K562 (cell line): ENCODE results near the gene ZNF219. TPM values are rescaled to one million over a fixed set of nuclear protein-coding genes. Genes with fewer than 3 reads are reported as not detected.

Experiments used
- CHCHD3 ChIP-seq: fragments of 250-450 bp; sonication (Bioruptor Pico); IDR thresholded peaks from 2 replicates; pipeline ENCODE4 v2.1.2; 2022; ENCODE audit warnings: mild to moderate bottlenecking
- DACH1 ChIP-seq: fragments of 450-650 bp; IDR thresholded peaks from 2 replicates; pipeline ENCODE4 v1.6.1; 2018; ENCODE audit not compliant: partially characterized antibody
- ESRRB ChIP-seq: fragments of 250-450 bp; sonication (Bioruptor Pico); IDR thresholded peaks from 2 replicates; pipeline ENCODE4 v1.5.0; 2020; ENCODE audit warnings: mild to moderate bottlenecking, moderate library complexity, borderline replicate concordance
- ETV5 ChIP-seq: sonication (generic); formaldehyde crosslinking; IDR thresholded peaks from 2 replicates; pipeline ENCODE4 v1.4.0; 2020; ENCODE audit warnings: low read depth, mild to moderate bottlenecking, missing genetic modification reagents
- IFI16 ChIP-seq: fragments of 250-450 bp; sonication (Bioruptor Pico); IDR thresholded peaks from 2 replicates; pipeline ENCODE4 v2.1.2; 2022; ENCODE audit warnings: mild to moderate bottlenecking, inconsistent platforms
- MAFG ChIP-seq: fragments of 450-650 bp; conservative IDR thresholded peaks from 2 replicates; pipeline ENCODE4 v1.6.1; 2016; ENCODE audit warnings: missing genetic modification characterization, missing compliant biosample characterization
- MYBL2 ChIP-seq, 2 experiments: fragments of 450-650 bp in 1 of 2; sonication (generic) in 1 of 2; formaldehyde crosslinking in 1 of 2; IDR thresholded peaks; 2 replicates each; pipeline versions ENCODE4 v1.6.1 to v1.8.1; 2017 to 2022; ENCODE audit warnings: borderline replicate concordance in 1 of 2, inconsistent platforms in 1 of 2, low read depth in 1 of 2, mild to moderate bottlenecking in 1 of 2, missing genetic modification reagents in 1 of 2, moderate library complexity in 1 of 2
- NCOA2 ChIP-seq, 2 experiments: fragments of 450-650 bp; IDR thresholded peaks; 2 replicates each; pipeline ENCODE4 v1.6.1; 2018; ENCODE audit warnings: mild to moderate bottlenecking in 2 of 2, moderate library complexity in 1 of 2; ENCODE audit not compliant: partially characterized antibody in 2 of 2
- NCOA6 ChIP-seq: fragments of 450-650 bp; IDR thresholded peaks from 2 replicates; pipeline ENCODE4 v1.6.1; 2017; ENCODE audit warnings: mild to moderate bottlenecking
- NUFIP1 ChIP-seq: fragments of 450-650 bp; IDR thresholded peaks from 2 replicates; pipeline ENCODE4 v1.6.1; 2018; ENCODE audit not compliant: partially characterized antibody
- POLR2A ChIP-seq: fragments of 450-650 bp; conservative IDR thresholded peaks from 2 replicates; pipeline ENCODE4 v1.6.1; 2016
- POLR2H ChIP-seq: IDR thresholded peaks from 2 replicates; pipeline ENCODE4 v1.6.1; 2016; ENCODE audit warnings: missing genetic modification characterization, low read depth, mild to moderate bottlenecking, control low read depth, missing compliant biosample characterization, moderate library complexity
- POLR3G ChIP-seq: IDR thresholded peaks from 2 replicates; pipeline ENCODE4 v1.6.1; 2011; ENCODE audit not compliant: insufficient read length, insufficient replicate concordance; ENCODE audit errors: extremely low read depth
- RBM25 ChIP-seq: fragments of 200-400 bp; formaldehyde crosslinking; IDR thresholded peaks from 2 replicates; pipeline ENCODE4 v1.6.1; 2018; ENCODE audit warnings: low read length, low read depth, moderate library complexity; ENCODE audit not compliant: severe bottlenecking
- RBM34 ChIP-seq: fragments of 200-400 bp; formaldehyde crosslinking; IDR thresholded peaks from 2 replicates; pipeline ENCODE4 v1.6.1; 2018; ENCODE audit warnings: low read length, borderline replicate concordance; ENCODE audit not compliant: insufficient read depth
- SP2 ChIP-seq: IDR thresholded peaks from 2 replicates; pipeline ENCODE4 v1.6.1; 2011; ENCODE audit warnings: mild to moderate bottlenecking, low read depth, low read length, moderate library complexity; ENCODE audit not compliant: poor library complexity, severe bottlenecking; ENCODE audit errors: extremely low read depth
- SRF ChIP-seq, 2 experiments: fragments of 250-450, 450-650 bp in 1 of 2; sonication (Bioruptor Pico) in 1 of 2; sonication (generic) in 1 of 2; formaldehyde crosslinking; IDR thresholded peaks; 2 replicates each; pipeline versions ENCODE4 v1.5.0 to v1.5.1; 2020 to 2022; ENCODE audit warnings: mild to moderate bottlenecking in 1 of 2, missing genetic modification reagents in 1 of 2
- TARDBP ChIP-seq: fragments of 450-650 bp; IDR thresholded peaks from 2 replicates; pipeline ENCODE4 v1.6.1; 2016
- TCF7 ChIP-seq: sonication (generic); IDR thresholded peaks from 2 replicates; pipeline ENCODE4 v1.6.1; 2016; ENCODE audit warnings: antibody characterized with exemption, borderline replicate concordance
- ZKSCAN1 ChIP-seq: fragments of 150-350 bp; IDR thresholded peaks from 2 replicates; pipeline ENCODE4 v1.6.1; 2016; ENCODE audit warnings: low read depth, low read length
- ZNF507 ChIP-seq: conservative IDR thresholded peaks from 2 replicates; pipeline ENCODE4 v1.6.1; 2017; ENCODE audit warnings: missing genetic modification characterization, missing compliant biosample characterization
- ZNF561 ChIP-seq: fragments of 450-650 bp; formaldehyde crosslinking; conservative IDR thresholded peaks from 2 replicates; pipeline ENCODE4 v1.4.0; 2020; ENCODE audit warnings: mild to moderate bottlenecking, moderate library complexity
- ZNF75A ChIP-seq: fragments of 450-650 bp; formaldehyde crosslinking; IDR thresholded peaks from 2 replicates; pipeline ENCODE4 v1.4.0; 2020; ENCODE audit warnings: mild to moderate bottlenecking
- ZNF77 ChIP-seq: fragments of 250-450 bp; sonication (Bioruptor Pico); IDR thresholded peaks from 2 replicates; pipeline ENCODE4 v1.5.0; 2020
- polyA plus RNA-seq, 8 experiments: library from polyadenylated mRNA; depleted of rRNA in 4 of 8; stranded (reverse) in 5 of 8; unstranded in 3 of 8; fragments of >200 nt; fragmentation: Nextera tagmentation in 2 of 8; fragmentation: Illumina TruSeq in 1 of 8; extraction: Ambion mirVana in 2 of 8; extraction: Trizol in 1 of 8; gene quantifications; 2 replicates each; pipeline versions ENCODE4 v1.2.1 to v1.2.3, GENCODE V29; 2011 to 2014; ENCODE audit warnings: inconsistent platforms in 1 of 8, missing spikeins in 1 of 8
- total RNA-seq, 7 experiments: library from RNA; depleted of rRNA in 6 of 7; stranded (reverse); fragments of >200 nt in 6 of 7; fragmentation: Illumina TruSeq in 2 of 7; extraction: Trizol in 2 of 7; gene quantifications; 2 replicates each; pipeline versions ENCODE4 v1.2.1 to v1.2.3, GENCODE V29; 2011 to 2021; ENCODE audit warnings: low replicate concordance in 1 of 7
- TF ChIP-seq, protein P1 (sequence below): sonication (generic); formaldehyde crosslinking; IDR thresholded peaks from 2 replicates; pipeline ENCODE4 v1.8.0; 2023; ENCODE audit warnings: missing genetic modification reagents, mild to moderate bottlenecking, borderline replicate concordance

ZNF219 gene
- total and polyA plus RNA-seq, 9 of the 15 experiments (the other 6 are each of a cell fraction or from before 2014, with no cell fraction given) = 0.29 to 10.6 (median 2.8) TPM

DNA sequence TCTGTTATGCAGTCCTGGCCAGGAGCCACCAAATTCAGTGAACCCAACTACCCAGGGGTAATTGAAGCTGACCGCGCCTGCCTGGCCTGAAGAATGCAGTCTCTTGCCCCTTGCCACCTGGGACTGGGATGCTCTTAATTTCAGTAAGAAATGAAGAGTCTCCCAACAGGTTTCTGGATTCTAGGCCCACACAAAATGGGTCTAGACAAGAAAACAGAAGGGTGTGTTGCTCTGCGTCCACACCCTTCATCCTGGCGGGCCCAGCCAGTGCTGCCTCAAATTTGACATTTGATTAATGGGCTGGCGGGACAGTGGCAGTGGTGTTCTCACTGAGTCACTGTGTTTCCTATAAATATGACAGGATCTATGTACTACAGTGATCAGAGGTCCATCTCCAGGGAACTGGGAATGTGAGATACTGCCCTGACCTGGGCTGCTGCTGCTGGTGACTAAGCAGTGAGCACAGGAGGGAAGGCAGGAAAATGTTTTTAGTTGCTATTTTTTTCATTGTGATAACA, 8.9 kb upstream of the ZNF219 start (continued):
- TF ChIP-seq, protein P1, sequence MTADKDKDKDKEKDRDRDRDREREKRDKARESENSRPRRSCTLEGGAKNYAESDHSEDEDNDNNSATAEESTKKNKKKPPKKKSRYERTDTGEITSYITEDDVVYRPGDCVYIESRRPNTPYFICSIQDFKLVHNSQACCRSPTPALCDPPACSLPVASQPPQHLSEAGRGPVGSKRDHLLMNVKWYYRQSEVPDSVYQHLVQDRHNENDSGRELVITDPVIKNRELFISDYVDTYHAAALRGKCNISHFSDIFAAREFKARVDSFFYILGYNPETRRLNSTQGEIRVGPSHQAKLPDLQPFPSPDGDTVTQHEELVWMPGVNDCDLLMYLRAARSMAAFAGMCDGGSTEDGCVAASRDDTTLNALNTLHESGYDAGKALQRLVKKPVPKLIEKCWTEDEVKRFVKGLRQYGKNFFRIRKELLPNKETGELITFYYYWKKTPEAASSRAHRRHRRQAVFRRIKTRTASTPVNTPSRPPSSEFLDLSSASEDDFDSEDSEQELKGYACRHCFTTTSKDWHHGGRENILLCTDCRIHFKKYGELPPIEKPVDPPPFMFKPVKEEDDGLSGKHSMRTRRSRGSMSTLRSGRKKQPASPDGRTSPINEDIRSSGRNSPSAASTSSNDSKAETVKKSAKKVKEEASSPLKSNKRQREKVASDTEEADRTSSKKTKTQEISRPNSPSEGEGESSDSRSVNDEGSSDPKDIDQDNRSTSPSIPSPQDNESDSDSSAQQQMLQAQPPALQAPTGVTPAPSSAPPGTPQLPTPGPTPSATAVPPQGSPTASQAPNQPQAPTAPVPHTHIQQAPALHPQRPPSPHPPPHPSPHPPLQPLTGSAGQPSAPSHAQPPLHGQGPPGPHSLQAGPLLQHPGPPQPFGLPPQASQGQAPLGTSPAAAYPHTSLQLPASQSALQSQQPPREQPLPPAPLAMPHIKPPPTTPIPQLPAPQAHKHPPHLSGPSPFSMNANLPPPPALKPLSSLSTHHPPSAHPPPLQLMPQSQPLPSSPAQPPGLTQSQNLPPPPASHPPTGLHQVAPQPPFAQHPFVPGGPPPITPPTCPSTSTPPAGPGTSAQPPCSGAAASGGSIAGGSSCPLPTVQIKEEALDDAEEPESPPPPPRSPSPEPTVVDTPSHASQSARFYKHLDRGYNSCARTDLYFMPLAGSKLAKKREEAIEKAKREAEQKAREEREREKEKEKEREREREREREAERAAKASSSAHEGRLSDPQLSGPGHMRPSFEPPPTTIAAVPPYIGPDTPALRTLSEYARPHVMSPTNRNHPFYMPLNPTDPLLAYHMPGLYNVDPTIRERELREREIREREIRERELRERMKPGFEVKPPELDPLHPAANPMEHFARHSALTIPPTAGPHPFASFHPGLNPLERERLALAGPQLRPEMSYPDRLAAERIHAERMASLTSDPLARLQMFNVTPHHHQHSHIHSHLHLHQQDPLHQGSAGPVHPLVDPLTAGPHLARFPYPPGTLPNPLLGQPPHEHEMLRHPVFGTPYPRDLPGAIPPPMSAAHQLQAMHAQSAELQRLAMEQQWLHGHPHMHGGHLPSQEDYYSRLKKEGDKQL = no peak
- no peak for TF ChIP-seq DACH1
- no peak for TF ChIP-seq ZKSCAN1
- no peak for TF ChIP-seq POLR2A
- TF ChIP-seq SP2 = no peak
- TF ChIP-seq NCOA2 (IDR thresholded peaks at IDR 0.05; ENCODE audit: partially characterized antibody in 2 of 2) = no peak
- no peak for TF ChIP-seq ETV5 (CRISPR knock-in tag)
- no peak for TF ChIP-seq RBM34
- no peak for TF ChIP-seq MYBL2 (IDR thresholded peaks at IDR 0.05; ENCODE audit: low read depth)
- TF ChIP-seq MYBL2 (CRISPR knock-in tag; IDR thresholded peaks at IDR 0.05; ENCODE audit: borderline replicate concordance) = no peak
- TF ChIP-seq MAFG (tag) = 0 out of 2 replicates have a peak, but pooled peaks have one; percentile 6
- TF ChIP-seq NCOA6 = no peak
- no peak for TF ChIP-seq ZNF75A (CRISPR knock-in tag)
- TF ChIP-seq ZNF561 (CRISPR knock-in tag) = no peak
- no peak for TF ChIP-seq ESRRB (CRISPR knock-in tag)
- no peak for TF ChIP-seq IFI16 (CRISPR knock-in tag)
- no peak for TF ChIP-seq ZNF77 (CRISPR knock-in tag)
- TF ChIP-seq CHCHD3 = no peak
- no peak for TF ChIP-seq TARDBP
- no peak for TF ChIP-seq ZNF507 (tag)
- TF ChIP-seq RBM25 = no peak
- no peak for TF ChIP-seq NUFIP1
- TF ChIP-seq POLR3G = no peak
- no peak for TF ChIP-seq SRF (CRISPR knock-in tag; IDR thresholded peaks at IDR 0.05)
- TF ChIP-seq TCF7 = no peak
- no peak for TF ChIP-seq POLR2H (tag)
